SK-N-SH (cell line): ENCODE data around the gene ZNF608. TPM values are rescaled to one million over a fixed set of nuclear protein-coding genes. Genes with fewer than 3 reads are reported as not detected.

Experiments used
- CTCF ChIA-PET: fragments of 300-600, 350-600 bp; formaldehyde crosslinking; extraction: SDS; loops from one replicate; lab custom pipeline; 2021; lab: Yijun Ruan, JAX
- POLR2A ChIA-PET: fragments of 350-600 bp; sonication (Branson Sonifier 250); formaldehyde crosslinking; extraction: SDS; loops from one replicate; lab custom pipeline; 2020; ENCODE audit warnings: antibody characterized with exemption, inconsistent platforms; lab: Yijun Ruan, JAX
- DNase-seq: peaks from one replicate; pipeline ENCODE4 v3.0.0; 2012
- H2AFZ ChIP-seq: fragments of 200-600 bp; sonication (generic); 2 replicates; pipeline ENCODE4 v1.8.1; 2016; ENCODE audit warnings: antibody characterized with exemption, mild to moderate bottlenecking, low read depth
- H3F3A ChIP-seq: fragments of 200-600 bp; sonication (generic); replicated peaks from 2 replicates; pipeline ENCODE3; 2016; ENCODE audit warnings: antibody characterized with exemption, mild to moderate bottlenecking; ENCODE audit not compliant: insufficient read depth
- H3K27ac ChIP-seq, 2 experiments: fragments of 200-500 bp in 1 of 2; fragments of 200-600 bp in 1 of 2; sonication (Bioruptor generic) in 1 of 2; sonication (generic), shearing (Covaris generic) in 1 of 2; 2 replicates each; pipeline versions ENCODE4 v1.5.1 to v1.6.1; 2014 to 2016; ENCODE audit warnings: low read depth in 2 of 2, inconsistent platforms in 1 of 2, low read length in 1 of 2, mild to moderate bottlenecking in 1 of 2, mixed read lengths in 1 of 2
- H3K27me3 ChIP-seq: fragments of 200-600 bp; sonication (generic), shearing (Covaris generic); 2 replicates; pipeline ENCODE4 v1.6.1; 2016; ENCODE audit warnings: mixed run types; ENCODE audit not compliant: insufficient read depth
- H3K36me3 ChIP-seq, 2 experiments: fragments of 200-500 bp in 1 of 2; fragments of 200-600 bp in 1 of 2; sonication (Bioruptor generic) in 1 of 2; sonication (generic) in 1 of 2; replicated peaks in 1 of 2; 2 replicates each; pipeline versions ENCODE3 to v1.5.1; 2014 to 2016; ENCODE audit warnings: low read length in 1 of 2, mild to moderate bottlenecking in 1 of 2; ENCODE audit not compliant: insufficient read depth in 2 of 2, control insufficient read depth in 1 of 2
- H3K4me1 ChIP-seq, 2 experiments: fragments of 200-500 bp in 1 of 2; fragments of 200-600 bp in 1 of 2; sonication (Bioruptor generic) in 1 of 2; sonication (generic), shearing (Covaris generic) in 1 of 2; 2 replicates each; pipeline versions ENCODE4 v1.5.1 to v1.6.1; 2014 to 2016; ENCODE audit warnings: low read depth in 1 of 2, low read length in 1 of 2, mixed run types in 1 of 2; ENCODE audit not compliant: insufficient read depth in 2 of 2, control insufficient read depth in 1 of 2
- H3K4me2 ChIP-seq: fragments of 200-600 bp; sonication (generic), shearing (Covaris generic); 2 replicates; pipeline ENCODE4 v1.6.1; 2017; ENCODE audit warnings: mixed run types
- H3K4me3 ChIP-seq, 2 experiments: fragments of 200-500 bp in 1 of 2; fragments of 200-600 bp in 1 of 2; sonication (Bioruptor generic) in 1 of 2; sonication (generic), shearing (Covaris generic) in 1 of 2; 2 replicates each; pipeline versions ENCODE4 v1.5.1 to v1.8.1; 2014 to 2016; ENCODE audit warnings: low read depth in 2 of 2, inconsistent platforms in 1 of 2, low read length in 1 of 2, mild to moderate bottlenecking in 1 of 2, mixed read lengths in 1 of 2, moderate library complexity in 1 of 2
- H3K79me2 ChIP-seq: fragments of 200-600 bp; sonication (generic); 2 replicates; pipeline ENCODE4 v1.8.1; 2017; ENCODE audit warnings: mild to moderate bottlenecking; ENCODE audit not compliant: insufficient read depth
- H3K9ac ChIP-seq: fragments of 200-600 bp; sonication (generic); 2 replicates; pipeline ENCODE4 v1.6.1; 2017; ENCODE audit warnings: mixed run types
- H3K9me2 ChIP-seq: fragments of 200-600 bp; sonication (generic); 2 replicates; pipeline ENCODE4 v1.6.1; 2017; ENCODE audit warnings: mixed run types
- H3K9me3 ChIP-seq: fragments of 200-600 bp; sonication (generic); 2 replicates; pipeline ENCODE4 v1.6.1; 2017; ENCODE audit warnings: mixed run types, mild to moderate bottlenecking, moderate library complexity
- H4K20me1 ChIP-seq: fragments of 200-600 bp; sonication (generic); 2 replicates; pipeline ENCODE4 v1.6.1; 2017; ENCODE audit warnings: mild to moderate bottlenecking, mixed run types; ENCODE audit not compliant: insufficient read depth
- CHD2 ChIP-seq: fragments of 150-350 bp; IDR thresholded peaks from 2 replicates; pipeline ENCODE4 v1.6.1; 2018; ENCODE audit warnings: low read length; ENCODE audit not compliant: partially characterized antibody
- ELF1 ChIP-seq: IDR thresholded peaks from 2 replicates; pipeline ENCODE4 v1.4.0; 2012
- FOXM1 ChIP-seq: IDR thresholded peaks from 2 replicates; pipeline ENCODE4 v1.4.0; 2012; ENCODE audit warnings: low read depth, mild to moderate bottlenecking
- GABPA ChIP-seq: IDR thresholded peaks from 2 replicates; pipeline ENCODE4 v1.4.0; 2012; ENCODE audit warnings: low read depth, mild to moderate bottlenecking
- GATA2 ChIP-seq: sonication (generic); formaldehyde crosslinking; IDR thresholded peaks from 2 replicates; pipeline ENCODE4 v1.5.0; 2020; ENCODE audit warnings: mild to moderate bottlenecking, missing genetic modification reagents
- MEF2A ChIP-seq: IDR thresholded peaks from 2 replicates; pipeline ENCODE4 v1.4.0; 2012; ENCODE audit warnings: low read depth, borderline replicate concordance
- NFIC ChIP-seq: IDR thresholded peaks from 2 replicates; pipeline ENCODE4 v1.4.0; 2012; ENCODE audit warnings: borderline replicate concordance
- NRF1 ChIP-seq: IDR thresholded peaks from 2 replicates; pipeline ENCODE4 v1.6.1; 2012; ENCODE audit warnings: low read depth, mild to moderate bottlenecking, low read length
- RAD21 ChIP-seq: IDR thresholded peaks from 2 replicates; pipeline ENCODE4 v1.6.1; 2012; ENCODE audit warnings: mild to moderate bottlenecking, low read length
- RCOR1 ChIP-seq: fragments of 150-350 bp; IDR thresholded peaks from 2 replicates; pipeline ENCODE4 v1.6.1; 2017; ENCODE audit warnings: antibody characterized with exemption, low read length
- RFX5 ChIP-seq: IDR thresholded peaks from 2 replicates; pipeline ENCODE4 v1.6.1; 2012; ENCODE audit warnings: mild to moderate bottlenecking, improper control_type of control experiment, low read length
- SIN3A ChIP-seq: IDR thresholded peaks from 2 replicates; pipeline ENCODE4 v1.6.1; 2012; ENCODE audit warnings: low read depth, mild to moderate bottlenecking, low read length, moderate library complexity, borderline replicate concordance
- TCF12 ChIP-seq: IDR thresholded peaks from 2 replicates; pipeline ENCODE4 v1.4.0; 2012
- TEAD4 ChIP-seq: IDR thresholded peaks from 2 replicates; pipeline ENCODE4 v1.4.0; 2012; ENCODE audit warnings: mild to moderate bottlenecking, borderline replicate concordance; ENCODE audit not compliant: insufficient read depth
- YY1 ChIP-seq: IDR thresholded peaks from 2 replicates; pipeline ENCODE4 v1.4.0; 2012; ENCODE audit warnings: low read depth, mild to moderate bottlenecking
- WGBS: methylation state at CpG from one replicate; pipeline ENCODE4 v1.1.6; 2017; ENCODE audit warnings: low lambda C conversion rate; 5-methylcytosine and 5-hydroxymethylcytosine counted together
- polyA plus RNA-seq, 3 experiments: library from polyadenylated mRNA; depleted of rRNA; stranded (reverse); fragments of >200 nt; gene quantifications; 2 replicates each; pipeline ENCODE4 v1.2.3, GENCODE V29; 2012
- TF ChIP-seq, protein P1 (sequence below): IDR thresholded peaks from 2 replicates; pipeline ENCODE4 v1.4.0; 2012; ENCODE audit warnings: low read depth, borderline replicate concordance
- TF ChIP-seq, protein P2 (sequence below): IDR thresholded peaks from 2 replicates; pipeline ENCODE4 v1.6.1; 2012; ENCODE audit warnings: mild to moderate bottlenecking, low read depth, low read length, moderate library complexity
- TF ChIP-seq, protein P3 (sequence below): IDR thresholded peaks from 2 replicates; pipeline ENCODE4 v1.4.0; 2012; ENCODE audit warnings: low read depth
- TF ChIP-seq, protein P4 (sequence below): fragments of 200-600 bp; sonication (generic); IDR thresholded peaks from 2 replicates; pipeline ENCODE4 v1.6.1; 2017; ENCODE audit warnings: antibody characterized with exemption, mild to moderate bottlenecking, moderate library complexity

The ZNF608 gene
- polyA plus RNA-seq, 1 of the 3 experiments (the other 2 are of a cell fraction) = 4.9 TPM

DNA sequence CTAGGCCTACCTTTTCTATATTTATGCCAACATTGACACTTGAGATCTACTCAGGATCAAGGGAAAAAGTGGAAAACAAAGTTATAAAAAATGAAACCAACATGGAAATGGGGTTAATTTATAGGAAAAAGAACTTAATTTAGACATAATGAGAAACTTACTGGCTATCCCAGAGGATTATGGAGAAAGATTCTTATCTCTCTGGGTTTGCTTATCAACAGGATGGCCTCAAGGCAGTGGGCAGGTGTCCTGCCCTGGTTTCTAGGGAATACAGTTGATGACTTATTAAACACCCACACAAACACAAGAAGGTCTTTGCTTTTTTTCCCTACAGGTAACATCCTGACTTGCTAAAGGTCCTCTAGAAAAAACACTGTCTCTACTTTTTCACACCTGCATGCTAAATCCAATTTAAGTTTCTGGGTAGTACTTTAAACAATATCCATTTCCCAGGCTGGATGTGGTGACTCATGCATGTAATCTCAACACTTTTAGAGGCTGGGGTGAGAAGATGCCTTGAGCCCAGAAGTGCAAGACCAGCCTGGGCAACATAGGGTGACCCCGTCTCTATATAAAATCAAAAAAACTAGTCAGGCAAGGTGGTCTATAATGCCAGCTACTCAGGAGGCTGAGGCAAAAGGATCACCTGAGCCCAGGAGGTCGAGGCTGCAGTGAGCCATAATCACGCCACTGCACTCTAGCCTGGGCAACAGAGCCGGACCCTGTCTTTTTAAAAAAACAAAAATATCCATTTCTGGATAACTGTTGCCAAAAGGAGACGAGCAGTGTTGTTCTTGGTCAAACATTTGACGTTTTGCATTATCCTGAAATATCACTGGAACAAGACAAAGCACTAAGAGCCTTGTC is 6.6 kb upstream of the ZNF608 start (continued):
- no peak for TF ChIP-seq TEAD4

DNA sequence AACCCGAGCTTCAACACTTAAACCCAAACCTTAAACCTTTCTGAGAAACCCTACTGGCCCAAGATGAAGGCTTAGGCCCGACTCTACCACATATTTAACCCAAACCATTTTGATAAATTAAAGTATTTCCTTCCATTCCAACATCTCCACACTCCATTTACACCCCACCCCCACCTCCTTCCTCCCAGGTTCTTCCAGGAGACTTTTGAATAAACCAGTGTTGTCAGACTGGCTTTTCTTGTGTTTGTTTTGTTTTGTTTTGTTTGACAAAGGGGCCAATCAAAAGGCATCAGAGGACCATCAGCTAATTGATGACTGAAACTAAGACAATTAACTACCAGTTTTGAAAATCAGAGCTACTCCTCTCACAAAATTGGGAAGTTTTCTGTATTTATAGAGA is 4.6 kb upstream of the ZNF608 start:
- Histone ChIP-seq H3K9ac (no peak overlapping the region), H3K9me3 (no peaks in the 10 kb centered on the region), H3K27me3 (no peaks in the 10 kb centered on the region), H3K4me3 (no peak overlapping the region), H3K27ac (no peak overlapping the region), H3K36me3 (no peaks in the 10 kb centered on the region), H4K20me1 (no peaks in the 10 kb centered on the region), H3K4me1 (peaks cover 0 to 8% of the 10 kb centered on the region in 2 experiments; a peak in 2 of 4 replicates), H3K79me2 (peaks cover under 1% of the 10 kb centered on the region; the same call in 1 of the 2 replicates), H3F3A (peaks cover 16% of the 10 kb centered on the region), H3K4me2 (no peak overlapping the region), H3K9me2 (no peaks in the 10 kb centered on the region), H2AFZ (no peak overlapping the region)
- TF ChIP-seq, protein P1, sequence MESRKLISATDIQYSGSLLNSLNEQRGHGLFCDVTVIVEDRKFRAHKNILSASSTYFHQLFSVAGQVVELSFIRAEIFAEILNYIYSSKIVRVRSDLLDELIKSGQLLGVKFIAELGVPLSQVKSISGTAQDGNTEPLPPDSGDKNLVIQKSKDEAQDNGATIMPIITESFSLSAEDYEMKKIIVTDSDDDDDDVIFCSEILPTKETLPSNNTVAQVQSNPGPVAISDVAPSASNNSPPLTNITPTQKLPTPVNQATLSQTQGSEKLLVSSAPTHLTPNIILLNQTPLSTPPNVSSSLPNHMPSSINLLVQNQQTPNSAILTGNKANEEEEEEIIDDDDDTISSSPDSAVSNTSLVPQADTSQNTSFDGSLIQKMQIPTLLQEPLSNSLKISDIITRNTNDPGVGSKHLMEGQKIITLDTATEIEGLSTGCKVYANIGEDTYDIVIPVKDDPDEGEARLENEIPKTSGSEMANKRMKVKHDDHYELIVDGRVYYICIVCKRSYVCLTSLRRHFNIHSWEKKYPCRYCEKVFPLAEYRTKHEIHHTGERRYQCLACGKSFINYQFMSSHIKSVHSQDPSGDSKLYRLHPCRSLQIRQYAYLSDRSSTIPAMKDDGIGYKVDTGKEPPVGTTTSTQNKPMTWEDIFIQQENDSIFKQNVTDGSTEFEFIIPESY = no peak
- TF ChIP-seq GABPA (no peak), CHD2 (no peak), MEF2A (no peak), TCF12 (no peak), YY1 (no peak), RCOR1 (no peak), FOXM1 (no peak), ELF1 (no peak), NRF1 (no peak), RFX5 (no peak), GATA2 (no peak), RAD21 (no peak), SIN3A (no peak), NFIC (no peak)
- TF ChIP-seq, protein P2, sequence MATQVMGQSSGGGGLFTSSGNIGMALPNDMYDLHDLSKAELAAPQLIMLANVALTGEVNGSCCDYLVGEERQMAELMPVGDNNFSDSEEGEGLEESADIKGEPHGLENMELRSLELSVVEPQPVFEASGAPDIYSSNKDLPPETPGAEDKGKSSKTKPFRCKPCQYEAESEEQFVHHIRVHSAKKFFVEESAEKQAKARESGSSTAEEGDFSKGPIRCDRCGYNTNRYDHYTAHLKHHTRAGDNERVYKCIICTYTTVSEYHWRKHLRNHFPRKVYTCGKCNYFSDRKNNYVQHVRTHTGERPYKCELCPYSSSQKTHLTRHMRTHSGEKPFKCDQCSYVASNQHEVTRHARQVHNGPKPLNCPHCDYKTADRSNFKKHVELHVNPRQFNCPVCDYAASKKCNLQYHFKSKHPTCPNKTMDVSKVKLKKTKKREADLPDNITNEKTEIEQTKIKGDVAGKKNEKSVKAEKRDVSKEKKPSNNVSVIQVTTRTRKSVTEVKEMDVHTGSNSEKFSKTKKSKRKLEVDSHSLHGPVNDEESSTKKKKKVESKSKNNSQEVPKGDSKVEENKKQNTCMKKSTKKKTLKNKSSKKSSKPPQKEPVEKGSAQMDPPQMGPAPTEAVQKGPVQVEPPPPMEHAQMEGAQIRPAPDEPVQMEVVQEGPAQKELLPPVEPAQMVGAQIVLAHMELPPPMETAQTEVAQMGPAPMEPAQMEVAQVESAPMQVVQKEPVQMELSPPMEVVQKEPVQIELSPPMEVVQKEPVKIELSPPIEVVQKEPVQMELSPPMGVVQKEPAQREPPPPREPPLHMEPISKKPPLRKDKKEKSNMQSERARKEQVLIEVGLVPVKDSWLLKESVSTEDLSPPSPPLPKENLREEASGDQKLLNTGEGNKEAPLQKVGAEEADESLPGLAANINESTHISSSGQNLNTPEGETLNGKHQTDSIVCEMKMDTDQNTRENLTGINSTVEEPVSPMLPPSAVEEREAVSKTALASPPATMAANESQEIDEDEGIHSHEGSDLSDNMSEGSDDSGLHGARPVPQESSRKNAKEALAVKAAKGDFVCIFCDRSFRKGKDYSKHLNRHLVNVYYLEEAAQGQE = no peak
- TF ChIP-seq, protein P3, sequence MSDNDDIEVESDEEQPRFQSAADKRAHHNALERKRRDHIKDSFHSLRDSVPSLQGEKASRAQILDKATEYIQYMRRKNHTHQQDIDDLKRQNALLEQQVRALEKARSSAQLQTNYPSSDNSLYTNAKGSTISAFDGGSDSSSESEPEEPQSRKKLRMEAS = no peak
- TF ChIP-seq, protein P4, sequence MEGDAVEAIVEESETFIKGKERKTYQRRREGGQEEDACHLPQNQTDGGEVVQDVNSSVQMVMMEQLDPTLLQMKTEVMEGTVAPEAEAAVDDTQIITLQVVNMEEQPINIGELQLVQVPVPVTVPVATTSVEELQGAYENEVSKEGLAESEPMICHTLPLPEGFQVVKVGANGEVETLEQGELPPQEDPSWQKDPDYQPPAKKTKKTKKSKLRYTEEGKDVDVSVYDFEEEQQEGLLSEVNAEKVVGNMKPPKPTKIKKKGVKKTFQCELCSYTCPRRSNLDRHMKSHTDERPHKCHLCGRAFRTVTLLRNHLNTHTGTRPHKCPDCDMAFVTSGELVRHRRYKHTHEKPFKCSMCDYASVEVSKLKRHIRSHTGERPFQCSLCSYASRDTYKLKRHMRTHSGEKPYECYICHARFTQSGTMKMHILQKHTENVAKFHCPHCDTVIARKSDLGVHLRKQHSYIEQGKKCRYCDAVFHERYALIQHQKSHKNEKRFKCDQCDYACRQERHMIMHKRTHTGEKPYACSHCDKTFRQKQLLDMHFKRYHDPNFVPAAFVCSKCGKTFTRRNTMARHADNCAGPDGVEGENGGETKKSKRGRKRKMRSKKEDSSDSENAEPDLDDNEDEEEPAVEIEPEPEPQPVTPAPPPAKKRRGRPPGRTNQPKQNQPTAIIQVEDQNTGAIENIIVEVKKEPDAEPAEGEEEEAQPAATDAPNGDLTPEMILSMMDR = no peak
- POLR2A ChIA-PET = no interaction called here
- CTCF ChIA-PET = no interaction called here
- DNase-seq = no peak
- 87% methylated on average over 2 of the region's 2 CpGs for WGBS
